Right lobe of liver (tissue), 6 donors: ENCODE data around the gene SERPINB2. TPM values are rescaled to one million over a fixed set of nuclear protein-coding genes. Genes with fewer than 3 reads are reported as not detected.
"Not testable (repeated sequence)": the region's sequence is repeated elsewhere in the genome, so short reads cannot be mapped to it uniquely, and the experiment has no call there.

Experiments used
- ATAC-seq, 4 donors: fragments of 200-7000 bp; cut with Tn5 transposase; one replicate each; pipeline ENCODE4 v1.9.1; 2020; ENCODE audit warnings: mild to moderate bottlenecking in 4 of 4, moderate library complexity in 4 of 4
- DNase-seq, 3 donors: peaks; one replicate each; pipeline ENCODE4 v3.0.0-alpha.2; 2020
- H3K27ac ChIP-seq, 3 donors: fragments of 200-600 bp; one replicate each; pipeline ENCODE4 v1.8.0; 2022
- H3K27me3 ChIP-seq, 2 donors: fragments of 200-600 bp; one replicate each; pipeline ENCODE4 v1.8.0; 2022
- H3K36me3 ChIP-seq, 4 donors: fragments of 200-600 bp; sonication (generic) in 1 of 4; one replicate each; pipeline versions ENCODE4 v1.5.1 to v1.8.0; 2017 to 2022; ENCODE audit warnings: control low read depth in 1 of 4
- H3K4me1 ChIP-seq, 4 donors: fragments of 200-600 bp; sonication (generic) in 1 of 4; one replicate each; pipeline versions ENCODE4 v1.5.1 to v1.8.0; 2017 to 2022; ENCODE audit warnings: control low read depth in 1 of 4
- H3K4me3 ChIP-seq, 3 donors: fragments of 200-600 bp; one replicate each; pipeline ENCODE4 v1.8.0; 2022
- H3K9me3 ChIP-seq, 4 donors: fragments of 200-600 bp; sonication (generic) in 1 of 4; one replicate each; pipeline versions ENCODE4 v1.5.1 to v1.8.0; 2017 to 2022; ENCODE audit warnings: control low read depth in 1 of 4
- CTCF ChIP-seq, 4 donors: fragments of 200-600 bp in 3 of 4; fragments of 450-650 bp in 1 of 4; IDR thresholded peaks; one replicate each; pipeline versions ENCODE4 v1.5.1 to v1.8.0; 2016 to 2022; ENCODE audit warnings: antibody characterized with exemption in 4 of 4, mild to moderate bottlenecking in 2 of 4
- POLR2A ChIP-seq: fragments of 450-650 bp; IDR thresholded peaks from one replicate; pipeline ENCODE4 v1.6.1; 2017; ENCODE audit warnings: antibody characterized with exemption, mild to moderate bottlenecking
- WGBS: methylation state at CpG from one replicate; pipeline ENCODE4 v1.1.6; 2018; ENCODE audit warnings: low coverage, low lambda C conversion rate; ENCODE audit not compliant: insufficient coverage; ENCODE audit errors: missing lambda C conversion rate; 5-methylcytosine and 5-hydroxymethylcytosine counted together
- intact Hi-C, 2 donors: fragments of 100-400 bp; cut with DNase I; formaldehyde crosslinking; loops; one replicate each; pipeline versions ENCODE4 v1.11.2 to v1.14.1; 2022
- total RNA-seq, 6 experiments: library from RNA; depleted of rRNA in 2 of 6; stranded (reverse); fragments of >200 nt in 2 of 6; fragmentation: NEBNext Ultra II Directional in 3 of 6; extraction: Animal tissue kit (Norgen Biotek cat#: 25700) in 3 of 6; gene quantifications; one replicate each; pipeline versions ENCODE4 v1.1.0 to v1.2.4, GENCODE V29; 2016 to 2023
- donor health status: DM: no; HTN: yes; CAD: no.
- donor health status: DM: no; HTN: no; CAD: no.
- donor health status: DM: no; HTN: no; CAD: no.
- donor health status: DM: no; HTN: yes; CAD: no.
- donor health status: DM: no; HTN: yes; CAD: no.

Gene SERPINB2
- total RNA-seq, 6 experiments from 2014 or later = not detected

- H3K4me3 ChIP-seq = no peak overlapping the region
- intact Hi-C loops = no loop called here
- no peak overlapping the region for H3K27ac ChIP-seq
- H3K4me1 ChIP-seq = peaks cover 0 to 1% (median 0%) of the 10 kb centered on the region in 4 donors
- no peaks in the 10 kb centered on the region for H3K36me3 ChIP-seq
- TF ChIP-seq CTCF (IDR thresholded peaks at IDR 0.05) (no peak), POLR2A (no peak)
- no peaks in the 10 kb centered on the region for H3K27me3 ChIP-seq
- WGBS = 63% methylated on average over 3 of the region's 3 CpGs
- no peaks in the 10 kb centered on the region for H3K9me3 ChIP-seq
- ATAC-seq (no peak), DNase-seq (no peak)
Observed at GRCh38 chr18:63930773-63931354, 43.4 kb downstream of the SERPINB2 start.

GRCh38 chr18:63936156-63936931 is 48.8 kb downstream of the SERPINB2 start:
- DNase-seq = peak; percentile 85 to 89 (median 88)
- H3K4me1 ChIP-seq = peaks cover 0 to 9% (median 0%) of the 10 kb centered on the region in 4 donors
- intact Hi-C loops = no loop called here
- under 1% methylated on average over 23 of the region's 54 CpGs for WGBS
- peak; percentile 100 for ATAC-seq
- H3K36me3 ChIP-seq = no peaks in the 10 kb centered on the region
- H3K9me3 ChIP-seq = no peaks in the 10 kb centered on the region
- H3K27me3 ChIP-seq = no peaks in the 10 kb centered on the region
- peak overlapping the region; percentile 28 to 44 (median 35) for H3K4me3 ChIP-seq
- TF ChIP-seq CTCF (IDR thresholded peaks at IDR 0.05) (peak; percentile 73 to 80 (median 75)), POLR2A (no peak)
- H3K27ac ChIP-seq = no peak overlapping the region

- DNase-seq (no peak), ATAC-seq (no peak)
- TF ChIP-seq POLR2A (no peak), CTCF (IDR thresholded peaks at IDR 0.05) (no peak)
- Histone ChIP-seq H3K9me3 (no peaks in the 10 kb centered on the region), H3K27me3 (no peaks in the 10 kb centered on the region), H3K27ac (no peak overlapping the region), H3K36me3 (no peaks in the 10 kb centered on the region), H3K4me3 (peak overlapping the region in 1 of 3 donors; percentile 44), H3K4me1 (peaks cover 0 to 9% (median 0%) of the 10 kb centered on the region in 4 donors)
- 65% methylated on average over 6 of the region's 19 CpGs for WGBS
- intact Hi-C loops = no loop called here
Observed at GRCh38 chr18:63936932-63937393, 49.5 kb downstream of the SERPINB2 start.

GRCh38 chr18:63940008-63940407 is 52.5 kb downstream of the SERPINB2 start:
- ATAC-seq (no peak), DNase-seq (no peak)
- TF ChIP-seq CTCF (IDR thresholded peaks at IDR 0.05) (no peak), POLR2A (no peak)
- H3K4me3 ChIP-seq = no peak overlapping the region
- 92% methylated on average over 8 of the region's 8 CpGs for WGBS
- no peaks in the 10 kb centered on the region for H3K36me3 ChIP-seq
- H3K27me3 ChIP-seq = no peaks in the 10 kb centered on the region
- no peaks in the 10 kb centered on the region for H3K9me3 ChIP-seq
- intact Hi-C loops = no loop called here
- no peak overlapping the region for H3K27ac ChIP-seq
- peaks cover 0 to 9% (median 0%) of the 10 kb centered on the region in 4 donors for H3K4me1 ChIP-seq

GRCh38 chr18:63940543-63941050 is 53.1 kb downstream of the SERPINB2 start:
- H3K27me3 ChIP-seq, H3K9me3 ChIP-seq, DNase-seq, H3K36me3 ChIP-seq, H3K27ac ChIP-seq, H3K4me3 ChIP-seq, ATAC-seq, H3K4me1 ChIP-seq, intact Hi-C loops: not testable (repeated sequence)
- WGBS = 67% methylated on average over 5 of the region's 17 CpGs
